HEK293T (cell line): ENCODE data around the gene EFHC2.

ENCODE experiments used
- CTCF ChIA-PET: fragments of 350-600 bp; formaldehyde crosslinking; extraction: SDS; loops from one replicate; lab custom pipeline; 2021; ENCODE audit warnings: antibody characterized with exemption, inconsistent platforms; lab: Yijun Ruan, JAX
- POLR2A ChIA-PET: fragments of 350-600 bp; formaldehyde crosslinking; extraction: SDS; loops from one replicate; lab custom pipeline; 2020; ENCODE audit warnings: antibody characterized with exemption, inconsistent platforms; lab: Yijun Ruan, JAX
- DNase-seq: peaks from one replicate; pipeline ENCODE4 v3.0.0; 2012; ENCODE audit warnings: mixed read lengths; ENCODE audit errors: extremely low spot score
- ARNT ChIP-seq: fragments of 450-650 bp; IDR thresholded peaks from 2 replicates; pipeline ENCODE4 v1.6.1; 2017; ENCODE audit warnings: mild to moderate bottlenecking
- BHLHE40 ChIP-seq: fragments of 450-650 bp; IDR thresholded peaks from 2 replicates; pipeline ENCODE4 v1.6.1; 2016; ENCODE audit warnings: mild to moderate bottlenecking, moderate library complexity, borderline replicate concordance
- CTBP1 ChIP-seq: fragments of 450-650 bp; IDR thresholded peaks from 2 replicates; pipeline ENCODE4 v1.6.1; 2016; ENCODE audit warnings: borderline replicate concordance
- ELF4 ChIP-seq: fragments of 450-650 bp; IDR thresholded peaks from 2 replicates; pipeline ENCODE4 v1.6.1; 2017; ENCODE audit warnings: antibody characterized with exemption
- FOXA1 ChIP-seq: fragments of 450-650 bp; IDR thresholded peaks from 2 replicates; pipeline ENCODE4 v1.6.1; 2016; ENCODE audit warnings: mild to moderate bottlenecking
- FOXK2 ChIP-seq: fragments of 450-650 bp; IDR thresholded peaks from 2 replicates; pipeline ENCODE4 v1.6.1; 2016; ENCODE audit warnings: mild to moderate bottlenecking
- FOXM1 ChIP-seq: fragments of 450-650 bp; IDR thresholded peaks from 2 replicates; pipeline ENCODE4 v1.6.1; 2017; ENCODE audit warnings: mild to moderate bottlenecking, borderline replicate concordance
- HDGF ChIP-seq: fragments of 450-650 bp; IDR thresholded peaks from 2 replicates; pipeline ENCODE4 v1.6.1; 2017; ENCODE audit warnings: antibody characterized with exemption, borderline replicate concordance
- L3MBTL2 ChIP-seq: fragments of 450-650 bp; conservative IDR thresholded peaks from 2 replicates; pipeline ENCODE4 v1.6.1; 2016; ENCODE audit warnings: mild to moderate bottlenecking
- LEF1 ChIP-seq: fragments of 450-650 bp; IDR thresholded peaks from 2 replicates; pipeline ENCODE4 v1.6.1; 2017; ENCODE audit warnings: mild to moderate bottlenecking, borderline replicate concordance
- NFRKB ChIP-seq: fragments of 450-650 bp; IDR thresholded peaks from 2 replicates; pipeline ENCODE4 v1.6.1; 2016; ENCODE audit warnings: mild to moderate bottlenecking, moderate library complexity
- SP1 ChIP-seq: fragments of 450-650 bp; IDR thresholded peaks from 2 replicates; pipeline ENCODE4 v1.6.1; 2017
- SUZ12 ChIP-seq: fragments of 450-650 bp; IDR thresholded peaks from 2 replicates; pipeline ENCODE4 v1.6.1; 2016; ENCODE audit warnings: mild to moderate bottlenecking
- TARDBP ChIP-seq: fragments of 450-650 bp; IDR thresholded peaks from 2 replicates; pipeline ENCODE4 v1.6.1; 2016
- ZNF384 ChIP-seq: fragments of 450-650 bp; IDR thresholded peaks from 2 replicates; pipeline ENCODE4 v1.6.1; 2016
- TF ChIP-seq, protein P1 (sequence below): fragments of 450-650 bp; IDR thresholded peaks from 2 replicates; pipeline ENCODE4 v1.6.1; 2016

The EFHC2 gene

DNA sequence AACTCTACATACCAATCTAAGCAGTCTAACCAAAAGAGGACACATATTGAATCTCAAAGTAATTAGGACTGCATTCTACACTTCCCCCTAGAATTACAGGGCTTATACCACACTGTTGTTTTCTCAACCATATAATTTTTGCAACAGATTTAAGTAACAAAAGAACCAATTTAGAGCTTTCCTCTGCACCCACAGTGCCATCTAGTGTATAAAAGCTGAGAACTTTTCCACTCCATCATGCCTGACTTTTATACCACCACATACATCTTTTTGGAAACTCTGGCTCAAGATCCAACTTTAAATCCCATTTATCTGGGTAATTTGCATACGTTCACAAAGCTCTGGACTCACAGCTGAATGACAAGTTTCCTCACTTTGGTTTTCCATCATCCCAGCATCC is 99.5 kb downstream of the EFHC2 start:
- ChIA-PET POLR2A (interaction anchor here (1.1 kb wide), 1 partner anchor 9 kb away, joined by 4 read pairs; no protein-coding TSS in a partner anchor), CTCF (interaction anchor here (0.7 to 3.2 kb wide), 8 partner anchors 9 to 286 kb away, joined by 3 to 28 read pairs (median 3); partner anchors contain the start of gene NDP)
- TF ChIP-seq ARNT (no peak), L3MBTL2 (no peak), FOXK2 (no peak)
- DNase-seq, result peak; percentile 19

- CTCF ChIA-PET, result no interaction called here
Observed at GRCh38 chrX:44241546-44241945, 101.9 kb downstream of the EFHC2 start.

GRCh38 chrX:44240036-44240435 is 103.4 kb downstream of the EFHC2 start:
- POLR2A ChIA-PET, result no interaction called here
- DNase-seq, result no peak
- TF ChIP-seq FOXM1 (no peak), LEF1 (no peak), SP1 (no peak), SUZ12 (no peak), FOXK2 (no peak), HDGF (no peak), CTBP1 (no peak), NFRKB (no peak), ZNF384 (no peak), FOXA1 (no peak), L3MBTL2 (no peak), TARDBP (no peak)
- TF ChIP-seq, protein P1, sequence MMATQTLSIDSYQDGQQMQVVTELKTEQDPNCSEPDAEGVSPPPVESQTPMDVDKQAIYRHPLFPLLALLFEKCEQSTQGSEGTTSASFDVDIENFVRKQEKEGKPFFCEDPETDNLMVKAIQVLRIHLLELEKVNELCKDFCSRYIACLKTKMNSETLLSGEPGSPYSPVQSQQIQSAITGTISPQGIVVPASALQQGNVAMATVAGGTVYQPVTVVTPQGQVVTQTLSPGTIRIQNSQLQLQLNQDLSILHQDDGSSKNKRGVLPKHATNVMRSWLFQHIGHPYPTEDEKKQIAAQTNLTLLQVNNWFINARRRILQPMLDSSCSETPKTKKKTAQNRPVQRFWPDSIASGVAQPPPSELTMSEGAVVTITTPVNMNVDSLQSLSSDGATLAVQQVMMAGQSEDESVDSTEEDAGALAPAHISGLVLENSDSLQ, result no peak
- CTCF ChIA-PET, result no interaction called here

More at GRCh38 chrX:44241546-44241945, 101.9 kb downstream of the EFHC2 start:
- DNase-seq, result no peak
- TF ChIP-seq FOXK2, result no peak
- no peak for TF ChIP-seq FOXA1
- no peak for TF ChIP-seq SP1
- TF ChIP-seq ARNT, result no peak
- TF ChIP-seq NFRKB, result no peak
- TF ChIP-seq ELF4, result no peak
- TF ChIP-seq TARDBP, result no peak
- no peak for TF ChIP-seq CTBP1
- TF ChIP-seq SUZ12, result no peak
- no peak for TF ChIP-seq BHLHE40
- POLR2A ChIA-PET, result no interaction called here

DNA sequence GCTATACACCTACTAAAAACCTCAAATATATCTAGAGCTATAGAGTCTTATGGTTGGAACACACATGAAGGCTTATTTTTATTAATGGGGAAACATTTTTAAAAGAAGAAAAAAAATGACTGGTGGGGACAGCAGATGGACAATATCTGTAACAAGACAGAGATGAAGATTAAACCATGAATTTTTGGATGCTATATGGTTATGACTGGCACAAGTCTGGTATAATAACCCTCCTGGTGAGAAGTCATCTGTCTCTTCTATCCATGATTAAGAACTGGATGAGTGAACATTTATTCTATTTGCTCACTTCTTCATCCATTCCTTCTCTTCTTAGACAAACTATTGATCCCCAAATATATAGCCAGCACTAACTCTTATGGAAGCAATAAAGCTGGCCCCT is 104.4 kb downstream of the EFHC2 start:
- CTCF ChIA-PET, result no interaction called here
- TF ChIP-seq, protein P1, result no peak
- TF ChIP-seq NFRKB, result no peak
- no peak for TF ChIP-seq FOXK2
- TF ChIP-seq ARNT, result no peak
- TF ChIP-seq SUZ12, result no peak
- TF ChIP-seq SP1, result no peak
- TF ChIP-seq FOXM1, result no peak
- TF ChIP-seq L3MBTL2, result no peak
- TF ChIP-seq CTBP1, result no peak
- TF ChIP-seq TARDBP, result no peak
- TF ChIP-seq HDGF, result no peak
- no peak for TF ChIP-seq FOXA1
- no peak for TF ChIP-seq ELF4
- POLR2A ChIA-PET, result no interaction called here
- DNase-seq, result no peak

- DNase-seq, result no peak
- ChIA-PET POLR2A (no interaction called here), CTCF (no interaction called here)
- TF ChIP-seq SUZ12 (no peak), ZNF384 (no peak), L3MBTL2 (no peak), ELF4 (no peak), HDGF (no peak), LEF1 (no peak), SP1 (no peak), ARNT (no peak), FOXA1 (no peak), FOXK2 (no peak), TARDBP (no peak), CTBP1 (no peak), FOXM1 (no peak), NFRKB (no peak)
- TF ChIP-seq, protein P1, result no peak
Observed at GRCh38 chrX:44235534-44235933, 107.9 kb downstream of the EFHC2 start.

- TF ChIP-seq ZNF384 (no peak), SP1 (no peak), LEF1 (no peak)
- DNase-seq, result no peak
- POLR2A ChIA-PET, result no interaction called here
- CTCF ChIA-PET, result interaction anchor here (0.7 kb wide), 1 partner anchor 289 kb away, joined by 4 read pairs; no protein-coding TSS in a partner anchor
Observed at GRCh38 chrX:44234541-44234940, 108.9 kb downstream of the EFHC2 start.

GRCh38 chrX:44234116-44234515 is 109.4 kb downstream of the EFHC2 start:
- ChIA-PET POLR2A (no interaction called here), CTCF (no interaction called here)
- TF ChIP-seq CTBP1, result no peak
- TF ChIP-seq, protein P1, result no peak
- no peak for DNase-seq
